GM21367 (cell line): Measurements from ENCODE around the gene OGFR.

ENCODE experiments used
- ATAC-seq: cut with Tn5 transposase; IDR thresholded peaks from one replicate; pipeline ENCODE4 v1.9.1; 2021; ENCODE audit not compliant: unreplicated experiment

Gene OGFR

DNA sequence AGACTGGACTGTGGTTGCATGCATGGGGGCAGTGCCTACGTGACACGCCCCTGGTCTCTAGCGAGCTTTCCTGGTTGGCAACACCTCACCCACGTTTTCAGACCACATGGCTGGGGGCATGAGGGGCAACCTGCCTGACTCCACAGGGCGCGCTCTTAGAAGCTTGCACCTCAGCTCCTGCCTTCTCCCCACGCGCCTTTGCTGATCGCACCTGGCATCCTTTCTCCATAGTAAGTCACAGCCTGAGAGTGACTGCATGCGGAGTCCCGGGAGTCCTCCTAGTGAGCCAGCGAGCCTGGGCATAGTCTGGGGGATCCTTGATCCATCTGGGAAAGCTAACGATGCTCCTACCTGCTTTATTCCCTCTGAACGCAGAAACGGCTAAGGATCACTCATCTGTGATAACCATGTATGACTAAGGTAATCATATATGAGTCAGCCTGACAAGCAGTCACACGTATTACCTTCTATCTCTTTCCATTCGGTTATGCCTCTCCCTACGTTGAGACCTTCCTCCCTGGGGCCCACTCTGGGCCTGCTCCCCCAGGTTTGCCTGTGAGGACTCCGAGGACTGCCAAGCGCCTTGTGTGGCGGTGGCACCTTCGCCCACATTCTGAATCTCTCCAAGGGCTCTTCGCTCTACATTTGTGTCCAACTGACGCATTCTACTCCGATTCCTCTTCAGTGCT is 52.4 kb downstream of the OGFR start:
- no peak for ATAC-seq

DNA sequence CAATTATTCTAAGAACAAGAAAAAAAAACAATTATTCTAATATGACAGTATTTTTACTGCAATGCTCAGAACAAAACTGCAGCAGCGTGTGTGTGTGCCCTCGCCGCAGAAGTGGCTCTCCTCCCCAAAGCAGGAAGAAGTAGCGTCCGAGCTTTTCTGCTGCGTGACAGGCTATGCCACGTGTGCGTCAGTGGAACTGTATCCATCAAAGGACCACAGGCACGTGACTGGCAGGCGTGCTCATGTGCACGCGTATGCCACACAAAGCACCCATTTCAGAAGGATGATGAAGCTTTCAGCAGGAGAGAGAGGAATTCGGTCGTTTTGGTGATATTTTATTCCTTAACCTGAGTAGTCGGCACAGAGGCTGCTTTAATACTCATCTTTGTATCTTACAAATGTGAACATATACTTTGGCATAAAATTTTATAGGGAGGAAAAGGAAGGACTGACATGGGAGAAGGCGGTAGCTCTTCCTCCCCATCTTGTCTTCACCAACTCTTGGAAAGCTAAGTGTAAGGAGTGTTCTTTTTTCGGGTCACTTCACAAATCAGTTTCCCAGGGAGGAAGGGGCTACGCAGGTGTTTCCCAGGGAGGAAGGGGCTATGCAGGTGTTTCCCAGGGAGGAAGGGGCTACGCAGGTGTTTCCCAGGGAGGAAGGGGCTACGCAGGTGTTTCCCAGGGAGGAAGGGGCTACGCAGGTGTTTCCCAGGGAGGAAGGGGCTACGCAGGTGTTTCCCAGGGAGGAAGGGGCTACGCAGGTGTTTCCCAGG is 53.6 kb downstream of the OGFR start:
- no peak for ATAC-seq

DNA sequence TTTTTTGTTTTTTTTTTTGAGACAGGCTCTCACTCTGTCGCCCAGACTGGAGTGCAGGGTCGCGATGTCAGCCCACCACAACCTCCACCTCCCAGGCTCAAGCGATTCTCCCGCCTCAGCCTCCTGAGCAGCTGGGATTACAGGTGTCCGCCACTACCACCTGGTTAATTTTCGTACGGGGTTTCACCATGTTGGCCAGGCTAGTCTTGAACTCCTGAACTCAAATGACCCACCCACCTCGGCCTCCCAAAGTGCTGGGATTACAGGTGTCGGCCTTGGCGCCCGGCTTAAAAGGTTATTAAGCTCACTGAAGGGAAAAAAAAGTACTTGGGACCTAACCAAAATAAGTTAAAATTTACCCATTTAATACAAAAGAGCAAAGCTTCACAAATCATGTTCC is 55.1 kb downstream of the OGFR start:
- no peak for ATAC-seq

DNA sequence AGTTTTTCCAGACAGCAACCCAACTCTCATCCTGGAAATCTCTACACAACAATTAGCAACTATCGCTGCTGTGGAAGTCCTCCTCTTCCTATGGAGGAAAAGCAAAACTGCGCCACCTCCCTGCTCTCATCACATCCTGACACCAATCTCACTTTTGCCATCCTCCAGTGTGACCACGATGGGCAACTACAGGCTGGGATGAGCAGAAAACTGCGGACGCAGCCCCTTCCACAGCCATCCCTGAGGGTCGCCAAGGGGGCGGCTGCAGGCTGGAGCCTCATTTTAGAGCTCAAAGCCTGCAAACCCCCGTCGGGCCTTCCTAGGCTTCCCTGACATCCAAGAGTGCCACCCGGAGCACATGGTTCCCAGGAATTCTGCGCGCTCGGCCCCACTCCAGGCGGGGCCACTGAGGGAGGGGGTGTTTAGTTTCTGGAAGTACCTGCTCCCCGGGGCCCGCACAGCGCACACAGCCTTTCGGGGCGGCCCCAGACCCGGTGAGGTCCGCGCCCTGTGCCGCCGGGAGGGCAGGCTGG is 55.8 kb downstream of the OGFR start:
- ATAC-seq = no peak

DNA sequence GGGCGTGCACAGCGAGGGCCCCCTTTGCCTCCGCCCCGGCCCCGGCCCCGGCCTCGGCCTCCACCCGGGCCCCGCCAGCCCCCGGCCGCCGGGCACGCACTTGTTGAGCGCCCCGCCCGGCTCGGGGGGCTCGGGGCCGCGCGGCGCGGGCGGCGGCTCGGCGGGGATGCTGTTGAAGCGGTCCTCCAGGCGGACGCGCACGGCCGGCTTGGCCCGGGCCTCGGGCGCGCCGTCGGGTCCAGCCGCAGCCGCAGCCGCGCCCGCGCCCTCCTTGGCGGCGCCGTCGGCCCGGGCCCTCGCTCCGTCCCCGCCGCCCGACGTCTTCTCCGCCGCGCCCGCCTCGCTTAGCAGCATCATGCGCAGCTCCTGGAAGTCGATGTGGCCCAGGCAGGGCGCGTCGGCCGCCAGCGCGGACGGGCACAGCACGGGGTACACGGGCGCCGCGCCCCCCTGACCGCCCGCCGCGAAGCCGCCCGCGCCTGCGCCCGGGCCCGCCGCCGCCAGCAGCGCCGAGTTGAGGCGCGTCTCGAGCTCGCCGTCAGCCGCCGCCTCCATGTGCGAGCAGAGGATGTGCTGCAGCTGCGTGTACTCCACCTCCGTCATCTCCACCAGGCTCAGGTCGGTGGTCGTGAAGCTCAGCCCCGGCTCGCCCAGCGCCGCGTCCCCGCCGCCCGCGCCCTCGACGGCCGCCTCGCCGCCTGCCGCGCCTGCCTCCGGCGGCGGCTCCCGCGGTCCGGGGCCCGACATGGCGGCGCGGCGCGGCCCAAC is 56.5 kb downstream of the OGFR start:
- ATAC-seq = peak; percentile 28

DNA sequence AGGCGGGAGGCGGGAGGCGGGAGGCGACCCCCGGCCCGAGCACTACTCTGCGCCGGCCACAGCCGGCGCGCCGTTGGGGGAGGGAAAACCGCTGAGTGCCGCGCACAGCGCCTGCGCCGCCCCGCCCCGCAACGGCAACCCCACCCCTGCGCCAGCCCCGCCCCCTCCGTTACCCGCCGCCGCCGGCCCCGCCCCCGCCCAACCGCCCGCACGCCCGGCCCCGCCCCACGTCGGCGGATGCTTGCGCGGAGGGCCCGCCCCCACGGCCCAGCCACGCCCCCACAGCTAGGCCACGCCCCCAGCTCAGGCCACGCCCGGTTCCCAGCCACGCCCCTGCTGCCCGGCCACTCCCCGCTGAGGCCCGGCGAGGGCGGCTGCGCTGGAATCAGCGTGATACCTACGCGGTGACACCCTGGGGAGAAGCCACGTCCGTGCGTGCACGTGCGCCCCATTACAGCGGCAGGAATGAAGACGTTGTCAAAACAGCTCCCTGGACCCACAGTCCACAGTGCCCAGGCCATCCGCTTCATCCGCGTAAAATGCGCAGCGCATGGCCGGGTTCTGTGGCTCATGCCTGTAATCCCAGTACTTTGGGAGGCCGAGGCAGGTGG is 57.2 kb downstream of the OGFR start, which contains the start of gene TCFL5:
Gene TCFL5, minus strand, starts transcription at position 97 of the 611 bp plus-strand sequence. CDS start 152 bp downstream, outside the sequence.
- peak; percentile 52 for ATAC-seq
